Coronary artery (tissue), 2 donors: ENCODE measurements around the gene CYTH2.

Experiments used
- DNase-seq: peaks from one replicate; pipeline ENCODE4 v3.0.0-alpha.2; 2017; ENCODE audit warnings: low spot score
- H3K27ac ChIP-seq, 2 donors: fragments of 200-600 bp; sonication (generic); one replicate each; pipeline ENCODE4 v1.5.1; 2016 to 2019
- H3K4me3 ChIP-seq: fragments of 200-600 bp; sonication (generic); 2 replicates; pipeline ENCODE4 v1.5.1; 2016; ENCODE audit warnings: mild to moderate bottlenecking, moderate library complexity
- TF ChIP-seq, protein P1 (sequence below): fragments of 200-600 bp; sonication (generic); IDR thresholded peaks from one replicate; pipeline ENCODE4 v1.5.1; 2019; ENCODE audit warnings: antibody characterized with exemption

CYTH2 gene

DNA sequence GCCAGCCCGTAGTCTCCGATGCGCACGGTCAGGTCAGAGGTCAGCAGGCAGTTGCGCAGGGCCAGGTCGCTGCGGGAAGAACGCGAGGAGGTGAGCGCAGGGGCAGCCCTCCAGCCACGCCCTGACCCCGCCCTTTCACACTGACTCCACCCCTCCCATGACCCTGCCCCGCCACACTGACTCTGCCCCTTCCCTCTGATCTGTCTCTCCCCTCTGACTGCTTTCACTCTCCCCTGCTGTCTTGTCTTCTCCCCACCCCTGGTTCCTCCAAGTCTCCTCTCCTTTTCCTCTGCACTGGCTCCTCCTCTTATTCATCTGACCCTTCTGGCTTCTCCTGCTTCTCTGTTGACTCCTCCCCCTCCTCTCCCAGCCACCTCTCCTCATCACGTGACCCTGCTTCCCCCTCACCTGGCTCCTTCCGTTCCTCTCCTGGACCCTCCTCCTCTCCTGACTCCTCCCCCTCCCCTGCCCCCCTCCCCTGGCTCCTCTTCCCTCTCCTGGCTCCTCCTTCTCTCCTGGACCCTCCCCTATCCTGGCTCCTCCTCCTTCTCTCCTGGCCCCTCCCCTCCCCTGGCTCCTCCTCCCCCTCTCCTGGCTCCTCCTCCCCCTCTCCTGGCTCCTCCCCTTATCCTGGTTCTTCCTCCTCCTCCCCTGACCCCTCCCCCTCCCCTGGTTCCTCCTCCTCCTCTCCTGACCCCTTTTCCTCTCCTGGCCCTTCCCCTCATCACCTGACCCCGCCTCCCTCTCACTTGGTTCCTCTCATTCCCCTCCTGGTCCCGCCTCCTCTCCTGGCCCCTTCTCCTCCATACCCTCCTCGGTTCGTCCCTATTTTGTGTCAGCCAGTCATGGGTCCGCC lies 32.6 kb downstream of the CYTH2 start:
- H3K27ac ChIP-seq = no peak overlapping the region

DNA sequence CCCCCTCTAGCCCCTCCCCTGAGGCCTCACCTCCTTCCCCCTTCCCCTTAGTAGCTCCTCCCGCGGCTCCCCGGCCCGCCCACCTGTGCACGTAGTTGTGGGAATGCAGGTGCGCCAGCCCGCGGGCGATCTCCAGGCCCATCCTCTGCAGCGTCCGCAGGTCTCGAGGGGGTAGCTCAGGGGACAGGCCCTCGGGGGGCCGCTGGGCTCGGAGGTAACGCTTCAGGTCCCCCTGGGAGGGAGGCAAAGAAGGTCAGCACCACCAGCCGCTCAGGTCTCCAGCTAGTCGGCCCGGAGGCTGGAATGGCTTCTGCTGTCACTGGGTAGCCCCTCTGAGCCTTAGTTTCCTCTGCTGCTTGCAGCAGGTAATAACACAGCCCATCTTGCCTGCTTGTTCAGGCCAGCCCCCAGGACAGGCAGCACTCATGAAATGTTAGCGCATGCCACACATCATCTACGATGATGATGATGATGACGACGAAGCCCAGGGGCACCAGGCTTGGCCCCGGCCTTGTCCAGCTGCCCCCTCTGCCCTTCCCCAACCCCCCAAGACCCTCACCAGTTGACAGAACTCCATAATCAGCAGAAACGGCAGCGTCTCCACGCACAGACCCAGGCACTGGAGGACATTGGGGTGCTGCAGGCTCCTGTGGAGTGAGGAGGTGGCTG lies 33.3 kb downstream of the CYTH2 start:
- no peak overlapping the region for H3K27ac ChIP-seq
- no peak overlapping the region for H3K4me3 ChIP-seq

More for the DNA sequence above, 32.6 kb downstream of the CYTH2 start:
- H3K4me3 ChIP-seq = peak overlapping the region; percentile 8
- peak; percentile 74 for DNase-seq
- TF ChIP-seq, protein P1, sequence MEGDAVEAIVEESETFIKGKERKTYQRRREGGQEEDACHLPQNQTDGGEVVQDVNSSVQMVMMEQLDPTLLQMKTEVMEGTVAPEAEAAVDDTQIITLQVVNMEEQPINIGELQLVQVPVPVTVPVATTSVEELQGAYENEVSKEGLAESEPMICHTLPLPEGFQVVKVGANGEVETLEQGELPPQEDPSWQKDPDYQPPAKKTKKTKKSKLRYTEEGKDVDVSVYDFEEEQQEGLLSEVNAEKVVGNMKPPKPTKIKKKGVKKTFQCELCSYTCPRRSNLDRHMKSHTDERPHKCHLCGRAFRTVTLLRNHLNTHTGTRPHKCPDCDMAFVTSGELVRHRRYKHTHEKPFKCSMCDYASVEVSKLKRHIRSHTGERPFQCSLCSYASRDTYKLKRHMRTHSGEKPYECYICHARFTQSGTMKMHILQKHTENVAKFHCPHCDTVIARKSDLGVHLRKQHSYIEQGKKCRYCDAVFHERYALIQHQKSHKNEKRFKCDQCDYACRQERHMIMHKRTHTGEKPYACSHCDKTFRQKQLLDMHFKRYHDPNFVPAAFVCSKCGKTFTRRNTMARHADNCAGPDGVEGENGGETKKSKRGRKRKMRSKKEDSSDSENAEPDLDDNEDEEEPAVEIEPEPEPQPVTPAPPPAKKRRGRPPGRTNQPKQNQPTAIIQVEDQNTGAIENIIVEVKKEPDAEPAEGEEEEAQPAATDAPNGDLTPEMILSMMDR = no peak

DNA sequence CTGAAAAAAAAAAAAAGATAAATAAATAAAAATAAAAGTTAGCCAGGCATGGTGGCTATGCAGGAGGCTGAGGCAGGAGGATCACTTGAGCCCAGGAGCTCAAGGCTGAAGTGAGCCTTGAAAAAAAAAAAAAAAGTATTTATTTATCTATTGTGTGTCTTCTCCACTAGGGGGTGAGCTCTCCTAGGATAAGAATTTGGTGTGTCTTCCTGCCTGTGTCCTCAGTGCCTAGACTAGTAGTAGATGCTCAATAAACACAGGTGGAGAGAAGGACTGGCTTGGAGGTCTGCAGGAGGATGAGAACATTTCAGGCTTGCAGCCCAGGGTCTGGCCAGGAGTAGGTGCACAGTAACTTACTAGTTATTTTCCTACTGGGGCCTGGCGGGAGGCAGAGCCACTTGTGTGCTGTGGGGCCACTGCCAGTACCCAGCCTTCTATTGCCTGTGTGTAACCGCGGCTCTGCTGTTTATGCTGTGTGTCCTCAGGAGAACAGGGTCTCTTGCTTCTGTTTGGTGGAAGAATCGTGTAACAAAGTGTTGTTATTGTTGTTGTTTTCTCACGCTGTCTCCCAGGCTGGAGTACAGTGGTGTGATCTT lies 37.1 kb downstream of the CYTH2 start:
- Histone ChIP-seq H3K4me3 (no peak overlapping the region), H3K27ac (no peak overlapping the region)
- DNase-seq = no peak
- TF ChIP-seq, protein P1 = no peak

More for the DNA sequence above, 33.3 kb downstream of the CYTH2 start:
- TF ChIP-seq, protein P1 = no peak
- peak; percentile 67 for DNase-seq

DNA sequence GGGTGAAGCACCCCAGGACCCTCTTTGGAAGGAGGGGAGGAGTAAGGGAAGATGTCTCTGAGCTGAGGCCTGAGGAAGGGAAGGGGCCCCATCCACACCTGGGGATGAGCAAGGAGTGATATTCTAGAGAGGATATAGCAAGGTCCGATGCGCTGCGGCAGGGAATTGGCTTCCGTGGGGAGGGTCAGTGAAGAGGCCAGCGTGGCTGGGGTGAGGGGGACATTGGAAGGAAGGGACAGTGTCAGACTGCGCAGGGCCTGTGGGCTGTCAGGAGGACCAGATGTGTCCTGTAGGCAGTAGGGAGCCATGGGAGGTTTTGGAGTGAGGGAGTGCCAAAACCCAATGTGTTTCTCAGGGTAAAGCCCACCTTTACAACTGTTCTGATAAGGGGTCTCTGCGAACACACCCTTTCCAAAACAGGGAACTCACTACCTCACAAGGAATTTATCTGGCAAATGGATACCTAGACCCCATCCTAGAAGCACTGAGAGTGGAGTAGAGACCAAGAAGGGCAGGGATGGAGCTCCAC lies 38.8 kb downstream of the CYTH2 start:
- TF ChIP-seq, protein P1 = no peak
- no peak overlapping the region for H3K4me3 ChIP-seq
- H3K27ac ChIP-seq = no peak overlapping the region
- no peak for DNase-seq

DNA sequence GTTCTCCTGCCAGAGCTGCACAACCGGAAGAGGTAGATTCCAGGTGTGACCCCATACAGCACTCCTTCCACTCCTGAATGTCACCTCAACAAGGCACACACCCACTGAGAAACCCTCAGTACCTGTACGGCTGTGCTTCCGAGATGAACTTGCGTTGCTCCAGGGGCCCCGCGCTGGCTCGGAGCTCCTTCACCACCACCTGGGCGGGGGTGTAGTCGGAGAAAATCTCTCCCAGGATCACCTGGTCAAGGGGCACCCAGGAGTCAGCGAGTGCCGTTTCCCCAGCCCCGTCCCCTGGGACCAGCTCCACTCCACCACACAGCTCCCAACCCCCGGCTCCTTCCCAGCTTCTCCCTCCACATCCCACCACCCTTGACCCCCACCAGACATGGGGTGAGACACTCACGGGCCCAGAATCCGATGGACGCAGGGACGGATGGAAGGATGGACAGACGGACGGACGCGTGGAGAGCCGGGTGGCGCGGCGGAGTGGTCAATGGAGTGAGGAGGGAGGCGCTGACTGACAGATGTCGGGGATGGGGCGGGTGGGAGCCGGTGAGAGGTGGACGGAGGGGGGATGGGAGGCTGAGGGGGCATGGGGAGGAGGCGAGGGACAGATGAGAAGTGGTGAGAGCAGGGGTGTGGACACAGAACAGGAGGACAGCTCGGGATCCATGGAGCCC lies 39.7 kb downstream of the CYTH2 start:
- no peak for DNase-seq
- TF ChIP-seq, protein P1 = no peak
- Histone ChIP-seq H3K4me3 (no peak overlapping the region), H3K27ac (no peak overlapping the region)

DNA sequence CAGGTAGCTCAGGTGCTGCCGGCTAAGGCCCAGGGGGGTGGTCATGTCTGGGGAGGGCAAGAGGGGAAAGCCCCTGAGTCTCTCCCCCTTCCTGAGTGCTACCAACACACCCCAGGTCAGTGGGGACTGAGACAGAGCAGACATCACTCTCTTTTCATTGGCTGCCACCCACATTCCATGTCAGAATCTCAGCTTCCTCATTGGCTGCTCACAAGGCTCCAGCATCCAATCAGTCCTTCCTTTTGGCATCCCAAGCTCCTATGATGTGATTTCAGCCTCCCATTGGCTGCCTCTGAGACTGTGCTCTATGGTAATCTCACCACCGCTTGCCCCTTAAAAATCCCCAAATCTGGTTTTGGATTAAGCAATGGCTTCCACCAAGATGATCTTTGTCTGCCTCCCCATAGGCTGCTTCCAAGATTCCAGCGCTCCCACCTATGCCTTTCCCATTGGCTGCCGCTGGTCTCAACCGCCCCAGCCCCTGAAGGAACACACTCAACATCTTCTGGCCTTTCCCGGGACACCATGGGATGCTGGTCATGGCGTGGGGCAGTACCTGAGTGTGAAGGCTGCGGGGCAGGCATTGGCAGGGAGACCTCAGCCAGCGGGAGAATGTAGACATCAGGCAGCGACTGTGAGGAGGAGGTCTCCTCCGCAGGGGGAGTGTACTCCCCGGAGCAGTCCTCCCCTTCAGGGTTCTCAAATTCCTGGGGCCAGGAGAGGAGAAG lies 40.5 kb downstream of the CYTH2 start:
- no peak overlapping the region for H3K4me3 ChIP-seq
- TF ChIP-seq, protein P1 = no peak
- no peak for DNase-seq
- H3K27ac ChIP-seq = no peak overlapping the region
